Muscle layer of duodenum (tissue), 2 donors: ENCODE results near the gene UBXN2A.
A peak's percentile ranks its signal among the peaks of the same experiment; 100 is the strongest.

Experiments
- H3K27ac ChIP-seq: one replicate; pipeline ENCODE4 v1.7.0; 2013; ENCODE audit warnings: mild to moderate bottlenecking, low read length
- H3K27me3 ChIP-seq: one replicate; pipeline ENCODE4 v1.7.0; 2013; ENCODE audit warnings: low read depth, mild to moderate bottlenecking, control low read depth, low read length
- H3K36me3 ChIP-seq, 2 donors: one replicate each; pipeline ENCODE4 v1.7.0; 2013; ENCODE audit warnings: low read length in 2 of 2, control low read depth in 1 of 2, mild to moderate bottlenecking in 1 of 2; ENCODE audit not compliant: insufficient read depth in 2 of 2, control insufficient read depth in 1 of 2
- H3K4me1 ChIP-seq, 2 donors: one replicate each; pipeline ENCODE4 v1.7.0; 2013; ENCODE audit warnings: low read length in 2 of 2, mild to moderate bottlenecking in 2 of 2, control low read depth in 1 of 2, moderate library complexity in 1 of 2; ENCODE audit not compliant: insufficient read depth in 2 of 2, control insufficient read depth in 1 of 2
- H3K4me3 ChIP-seq, 2 donors: one replicate each; pipeline ENCODE4 v1.7.0; 2013; ENCODE audit warnings: low read length in 2 of 2, low read depth in 1 of 2, mild to moderate bottlenecking in 1 of 2
- H3K9me3 ChIP-seq, 2 donors: one replicate each; pipeline ENCODE4 v1.7.0; 2013; ENCODE audit warnings: low read length in 2 of 2, control low read depth in 1 of 2, mild to moderate bottlenecking in 1 of 2; ENCODE audit not compliant: control insufficient read depth in 1 of 2
- donor health status: healthy.

Gene UBXN2A

DNA sequence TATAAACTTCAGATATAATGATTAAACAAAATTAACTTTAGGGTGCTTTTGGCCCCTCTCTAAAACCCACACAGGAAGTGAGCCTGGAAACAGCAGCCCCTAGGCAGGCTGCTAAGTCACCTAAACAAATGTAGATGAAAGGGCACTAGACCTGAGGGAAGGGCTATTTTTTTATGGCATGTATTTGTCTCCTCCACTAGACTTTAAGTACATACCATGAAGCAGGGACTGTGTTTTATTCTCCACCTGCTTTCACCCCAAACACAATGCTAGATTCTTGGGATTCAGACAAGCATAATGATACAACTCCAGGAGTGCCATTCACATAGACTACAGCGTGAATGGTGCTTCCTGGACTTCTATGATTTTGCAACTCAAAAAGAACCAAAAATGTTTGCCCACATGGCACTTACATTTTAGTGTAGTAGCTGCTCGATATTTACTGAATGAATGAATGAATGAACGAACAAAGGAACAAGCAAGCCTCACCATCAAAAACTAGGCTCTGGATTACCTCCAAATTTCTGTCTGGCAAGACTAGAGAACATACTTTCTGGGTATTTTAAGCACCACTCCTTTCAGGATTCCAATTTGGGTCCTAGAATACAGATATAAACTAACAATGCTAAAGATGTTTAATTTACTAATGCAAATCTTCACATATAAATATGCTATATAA is 23.4 kb upstream of the UBXN2A start:
- H3K27me3 ChIP-seq, result no peaks in the 10 kb centered on the region
- H3K27ac ChIP-seq, result no peak overlapping the region
- H3K4me1 ChIP-seq, result peaks cover 0 to 14% of the 10 kb centered on the region in 2 donors
- no peaks in the 10 kb centered on the region for H3K9me3 ChIP-seq
- H3K36me3 ChIP-seq, result no peaks in the 10 kb centered on the region
- no peak overlapping the region for H3K4me3 ChIP-seq

DNA sequence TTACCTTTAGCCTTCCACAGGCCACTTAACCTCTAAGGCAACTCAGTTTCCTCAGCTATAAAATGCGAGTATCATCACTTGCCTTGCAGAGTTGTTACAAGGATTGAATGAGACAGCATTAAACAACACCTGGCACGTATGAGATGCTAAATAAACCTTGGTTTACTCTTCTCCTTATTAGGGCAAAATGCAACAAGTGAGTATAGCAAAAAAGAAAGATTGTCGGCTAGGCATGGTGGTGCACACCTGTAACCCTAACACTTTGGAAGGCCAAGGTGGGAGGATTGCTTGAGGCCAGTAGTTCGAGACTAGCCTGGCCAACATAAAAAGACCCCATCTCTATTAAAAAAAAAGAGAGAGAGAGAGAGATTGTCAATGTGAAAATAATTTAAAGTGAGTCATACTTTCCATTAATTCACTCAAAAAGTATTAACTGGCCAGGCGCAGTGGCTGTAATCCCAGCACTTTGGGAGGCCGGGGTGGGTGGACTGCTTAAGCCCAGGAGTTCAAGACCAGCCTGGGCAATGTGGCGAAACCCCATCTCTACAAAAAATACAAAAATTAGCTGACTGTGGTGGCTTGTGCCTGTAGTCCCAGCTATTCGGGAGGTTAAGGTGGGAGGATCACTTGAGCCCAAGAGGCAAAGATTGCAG is 21.3 kb upstream of the UBXN2A start:
- Histone ChIP-seq H3K9me3 (no peaks in the 10 kb centered on the region), H3K27me3 (no peaks in the 10 kb centered on the region), H3K36me3 (no peaks in the 10 kb centered on the region), H3K27ac (no peak overlapping the region), H3K4me3 (no peak overlapping the region), H3K4me1 (peaks cover 0 to 23% of the 10 kb centered on the region in 2 donors)

DNA sequence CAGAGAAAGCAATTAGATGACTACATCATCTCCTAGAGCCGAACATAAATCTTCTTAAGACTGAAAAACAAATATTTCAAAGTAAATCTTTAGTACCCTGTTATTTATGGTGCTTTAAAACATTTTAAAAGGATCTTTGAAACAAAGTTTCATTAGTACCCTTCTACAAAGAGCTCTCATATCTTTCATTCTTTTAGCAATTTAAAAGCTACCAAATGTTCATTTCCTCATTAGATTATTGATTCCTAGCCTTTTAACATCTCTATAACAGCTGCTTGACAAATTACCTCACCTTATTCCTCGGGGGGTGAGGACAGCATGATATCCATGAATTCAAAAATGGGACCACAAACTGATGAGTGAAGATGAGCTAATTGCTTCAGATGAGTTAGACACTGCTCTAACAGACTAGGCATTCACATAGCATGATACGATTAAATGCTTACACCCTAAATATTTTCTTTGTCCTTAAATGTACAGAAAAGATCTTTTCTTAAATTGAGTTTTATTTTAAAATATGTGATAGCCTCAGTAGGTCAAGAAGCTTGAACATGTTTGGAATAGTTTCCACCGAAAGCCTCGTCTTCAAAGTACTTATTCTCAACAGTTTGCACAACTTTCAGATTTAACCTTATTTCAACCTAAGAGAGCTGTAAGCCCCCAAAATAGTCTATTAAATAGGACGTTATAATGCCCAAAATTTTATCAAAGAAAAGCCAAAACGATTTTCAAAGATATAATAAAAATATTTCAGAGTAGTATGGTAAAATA is 15.5 kb upstream of the UBXN2A start:
- H3K27ac ChIP-seq, result peak overlapping the region; percentile 98
- peak overlapping the region; percentile 79 to 95 for H3K4me3 ChIP-seq
- H3K9me3 ChIP-seq, result no peaks in the 10 kb centered on the region
- H3K4me1 ChIP-seq, result peaks cover 7 to 20% of the 10 kb centered on the region in 2 donors
- no peaks in the 10 kb centered on the region for H3K27me3 ChIP-seq
- H3K36me3 ChIP-seq, result peaks cover 0 to 18% of the 10 kb centered on the region in 2 donors

DNA sequence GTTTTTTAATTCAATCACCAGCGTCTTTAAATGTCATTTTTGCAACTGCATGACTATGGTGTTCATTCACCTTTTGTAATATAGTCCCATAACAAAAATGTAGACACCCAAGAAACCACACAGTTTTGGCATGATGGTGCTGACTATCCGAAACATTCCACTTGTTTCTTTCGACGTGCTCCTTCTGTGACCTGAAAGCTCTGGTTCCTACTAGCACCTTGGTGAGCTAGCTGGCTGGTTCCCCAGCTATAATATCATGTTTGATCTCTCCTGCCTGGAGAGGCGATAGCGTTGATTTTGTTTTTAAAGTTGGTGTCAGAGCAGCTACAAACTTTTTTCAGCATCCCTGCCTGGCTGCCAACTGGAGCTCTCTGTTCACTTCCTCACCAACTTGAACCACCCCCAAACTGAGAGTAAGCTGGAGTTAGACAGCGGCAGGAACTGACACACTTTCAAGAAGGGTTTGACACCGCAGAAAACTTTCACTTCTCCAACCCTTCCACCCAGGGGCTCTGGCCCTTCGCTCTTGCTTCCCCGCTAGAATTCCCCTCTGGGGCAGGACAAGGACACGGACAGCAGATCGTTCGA is 14.5 kb upstream of the UBXN2A start:
- peaks cover 0 to 18% of the 10 kb centered on the region in 2 donors for H3K36me3 ChIP-seq
- peak overlapping the region; percentile 79 to 95 for H3K4me3 ChIP-seq
- peak overlapping the region; percentile 98 for H3K27ac ChIP-seq
- no peaks in the 10 kb centered on the region for H3K27me3 ChIP-seq
- no peaks in the 10 kb centered on the region for H3K9me3 ChIP-seq
- peaks cover 7 to 20% of the 10 kb centered on the region in 2 donors for H3K4me1 ChIP-seq

DNA sequence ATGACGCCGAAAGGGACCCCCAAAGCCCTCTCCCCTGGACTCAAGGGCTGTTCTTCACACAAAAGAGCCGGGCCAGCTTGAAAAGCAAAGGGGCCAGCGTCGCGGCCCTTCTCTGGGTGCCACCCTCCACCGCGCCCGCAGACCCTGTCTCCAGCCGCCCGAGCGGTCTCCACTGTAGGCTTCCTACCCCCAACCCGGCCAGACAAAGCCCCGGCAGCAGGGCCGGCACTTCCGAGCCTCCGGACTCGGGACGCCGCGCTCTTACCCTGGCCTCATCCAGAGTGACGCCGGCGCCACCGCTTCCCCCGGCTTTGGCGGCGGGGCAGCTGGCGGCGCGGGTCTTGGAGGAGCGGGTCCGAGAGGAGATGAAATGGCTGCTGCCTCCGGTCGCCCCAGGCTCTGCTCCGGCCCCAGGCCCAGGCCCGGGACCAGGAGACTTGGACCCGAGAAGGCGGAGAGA is 13.9 kb upstream of the UBXN2A start:
- peaks cover 7 to 20% of the 10 kb centered on the region in 2 donors for H3K4me1 ChIP-seq
- peak overlapping the region; percentile 98 for H3K27ac ChIP-seq
- no peaks in the 10 kb centered on the region for H3K27me3 ChIP-seq
- H3K9me3 ChIP-seq, result no peaks in the 10 kb centered on the region
- H3K4me3 ChIP-seq, result peak overlapping the region; percentile 79 to 95
- H3K36me3 ChIP-seq, result peaks cover 0 to 18% of the 10 kb centered on the region in 2 donors

DNA sequence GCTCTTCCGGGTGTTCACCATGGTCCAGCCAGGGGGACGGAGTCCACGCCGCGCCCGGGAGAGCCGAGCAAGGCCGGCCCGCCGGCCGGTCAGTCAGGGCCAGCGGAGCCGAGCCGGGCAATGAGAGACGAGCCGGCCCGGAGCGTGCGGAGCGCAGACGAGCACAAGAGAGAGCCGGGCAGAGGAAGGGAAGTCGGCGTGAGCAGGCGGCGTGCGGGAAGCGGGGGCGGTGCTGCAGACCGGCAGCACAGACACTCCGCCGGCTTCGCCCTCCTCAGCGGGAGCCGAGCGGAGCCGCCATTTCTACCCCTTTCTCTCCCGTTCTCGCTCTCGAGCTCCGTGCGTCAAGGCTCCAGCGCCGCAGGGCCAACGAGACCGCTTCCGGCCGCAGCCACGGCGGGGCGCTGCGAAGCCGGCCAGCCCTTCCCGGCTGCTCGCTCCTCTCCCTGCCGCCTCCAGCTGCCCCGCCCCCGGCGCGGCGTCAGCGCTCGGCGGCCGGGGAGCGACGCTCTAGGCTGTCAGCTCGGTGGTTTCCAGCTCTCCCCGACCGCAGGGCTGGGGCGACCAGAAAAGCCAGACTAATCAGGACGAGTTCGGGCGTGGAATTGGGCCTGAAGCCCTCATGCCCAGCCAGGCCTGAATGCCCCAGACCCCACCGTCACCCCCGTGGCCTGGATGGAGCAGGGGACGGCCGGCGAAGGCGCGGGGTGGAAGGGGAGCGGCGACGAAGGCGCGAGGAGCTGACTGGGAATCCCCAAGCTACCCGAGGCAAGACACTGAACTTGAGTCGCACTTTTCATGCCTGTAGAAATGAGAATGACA is 13.3 kb upstream of the UBXN2A start, which contains the start of gene ATAD2B:
ATAD2B (minus strand) TSS at position 374 of the 822 bp plus-strand sequence; CDS start at position 21, 353 bp downstream.
- Histone ChIP-seq H3K27me3 (no peaks in the 10 kb centered on the region), H3K9me3 (no peaks in the 10 kb centered on the region), H3K36me3 (peaks cover 0 to 18% of the 10 kb centered on the region in 2 donors), H3K4me1 (peaks cover 7 to 20% of the 10 kb centered on the region in 2 donors), H3K4me3 (peak within 1 kb of the TSS; percentile 79 to 95), H3K27ac (peak within 1 kb of the TSS; percentile 98)

DNA sequence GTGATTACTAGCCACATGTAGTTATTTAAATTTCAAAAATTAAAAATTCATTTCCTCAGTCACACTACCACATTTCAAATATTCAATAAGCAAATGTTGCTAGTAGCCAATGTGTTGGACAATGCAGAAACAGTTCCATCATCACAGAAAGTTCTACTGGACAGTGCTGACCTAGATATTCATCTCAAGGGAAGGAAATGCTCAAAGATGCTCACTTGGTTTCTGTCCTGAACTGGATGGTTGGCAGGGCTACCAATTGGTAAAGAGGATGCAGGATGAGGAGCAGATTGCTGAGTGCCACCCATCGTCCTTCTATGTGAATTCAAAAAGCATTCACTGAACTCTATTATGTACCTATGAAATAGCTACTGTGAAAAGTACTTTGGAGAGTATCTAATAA is 6.0 kb upstream of the UBXN2A start:
- H3K9me3 ChIP-seq, result no peaks in the 10 kb centered on the region
- no peaks in the 10 kb centered on the region for H3K36me3 ChIP-seq
- H3K4me3 ChIP-seq, result no peak overlapping the region
- H3K27me3 ChIP-seq, result no peaks in the 10 kb centered on the region
- no peak overlapping the region for H3K27ac ChIP-seq
- H3K4me1 ChIP-seq, result peaks cover 0 to 4% of the 10 kb centered on the region in 2 donors

DNA sequence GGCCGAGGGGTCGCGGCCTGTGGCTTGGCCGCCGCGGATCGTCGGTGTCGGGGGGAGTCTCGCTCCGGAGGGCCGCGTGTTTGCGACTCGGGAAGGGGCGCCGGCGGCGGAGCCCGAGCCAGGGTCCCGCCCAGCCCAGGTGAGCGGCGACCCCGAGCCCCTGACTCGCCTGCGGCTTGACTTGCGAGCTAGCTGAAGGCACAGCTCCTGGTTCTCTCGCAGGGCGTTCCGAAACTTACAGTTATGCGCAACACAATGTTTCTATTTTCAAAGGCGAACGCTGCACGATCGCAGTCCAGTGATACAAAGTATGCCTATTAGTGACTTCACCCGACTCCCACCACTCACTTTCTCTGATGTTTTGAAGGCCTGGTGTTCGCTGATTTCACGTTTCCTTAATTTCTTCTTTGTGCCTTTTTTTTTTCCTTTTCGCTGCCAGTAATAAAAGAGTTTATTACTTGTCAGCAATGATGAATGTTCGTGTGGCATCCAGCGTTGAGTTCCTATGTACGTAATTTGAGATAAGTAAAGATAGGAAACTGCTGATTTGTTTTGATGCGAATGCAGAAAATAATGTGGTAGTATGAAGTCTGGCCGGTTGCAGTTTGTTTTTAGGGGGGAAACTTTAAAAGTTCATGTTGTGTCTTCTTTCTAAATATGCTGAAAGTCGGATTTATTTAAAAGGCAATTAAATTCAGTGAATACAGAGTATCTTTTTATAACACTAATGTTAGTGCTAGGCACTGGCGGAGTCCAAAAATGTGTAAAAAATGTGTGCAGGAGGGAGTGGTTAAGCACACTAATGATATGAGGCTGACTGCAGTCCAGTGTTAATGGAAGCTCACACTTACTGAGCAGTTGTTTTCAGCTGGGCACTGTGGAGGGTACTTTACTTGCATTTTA is 706 bp downstream of the UBXN2A start:
- peak overlapping the region; percentile 64 to 92 for H3K4me3 ChIP-seq
- H3K9me3 ChIP-seq, result no peaks in the 10 kb centered on the region
- peak overlapping the region; percentile 74 for H3K27ac ChIP-seq
- H3K27me3 ChIP-seq, result no peaks in the 10 kb centered on the region
- peaks cover 0 to 19% of the 10 kb centered on the region in 2 donors for H3K4me1 ChIP-seq
- H3K36me3 ChIP-seq, result no peaks in the 10 kb centered on the region

DNA sequence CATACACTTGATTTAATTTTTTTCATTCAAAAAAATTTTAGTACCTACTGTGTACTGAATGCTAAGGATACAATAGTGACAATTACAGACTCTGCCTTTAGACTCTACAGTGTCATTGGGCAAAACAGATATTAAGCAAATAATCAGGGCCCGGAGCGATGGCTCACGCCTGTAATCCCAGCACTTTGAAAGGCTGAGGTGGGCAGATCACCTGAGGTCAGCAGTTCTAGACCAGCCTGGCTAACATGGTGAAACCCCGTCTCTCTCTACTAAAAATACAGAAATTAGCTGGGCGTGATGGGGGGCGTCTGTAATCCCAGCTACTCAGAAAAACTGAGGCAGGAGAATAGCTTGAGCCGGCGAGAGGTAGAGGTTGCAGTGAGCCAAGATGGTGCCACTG is 1.4 kb downstream of the UBXN2A start:
- no peaks in the 10 kb centered on the region for H3K27me3 ChIP-seq
- no peaks in the 10 kb centered on the region for H3K9me3 ChIP-seq
- H3K4me1 ChIP-seq, result peaks cover 0 to 19% of the 10 kb centered on the region in 2 donors
- H3K36me3 ChIP-seq, result no peaks in the 10 kb centered on the region
- no peak overlapping the region for H3K27ac ChIP-seq
- no peak overlapping the region for H3K4me3 ChIP-seq

DNA sequence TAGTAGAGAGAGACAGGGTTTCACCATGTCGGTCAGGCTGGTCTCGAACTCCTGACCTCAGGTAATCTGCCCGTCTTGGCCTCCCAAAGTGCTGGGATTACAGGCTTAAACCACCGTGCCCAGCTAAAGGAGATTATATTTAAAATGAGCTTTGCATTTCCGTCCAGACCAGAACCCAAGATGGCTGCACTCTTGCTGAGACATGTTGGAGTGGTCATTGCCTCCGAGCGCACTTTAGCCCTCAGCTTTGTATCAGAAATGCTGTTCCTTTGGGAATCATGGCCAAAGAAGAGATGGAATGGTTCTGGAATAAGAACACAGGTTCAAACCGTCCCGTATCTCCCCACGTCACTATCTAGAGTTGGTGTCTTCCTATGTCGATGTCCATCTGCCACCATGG is 3.4 kb downstream of the UBXN2A start:
- H3K36me3 ChIP-seq, result no peaks in the 10 kb centered on the region
- no peak overlapping the region for H3K4me3 ChIP-seq
- H3K27ac ChIP-seq, result no peak overlapping the region
- no peaks in the 10 kb centered on the region for H3K9me3 ChIP-seq
- H3K4me1 ChIP-seq, result peaks cover 0 to 19% of the 10 kb centered on the region in 2 donors
- H3K27me3 ChIP-seq, result no peaks in the 10 kb centered on the region
